H1 (cell line): ENCODE measurements around the gene NEMF.

Experiments
- POLR2A ChIP-seq, 2 experiments: IDR thresholded peaks; 1 replicate in 1 of 2; 2 replicates in 1 of 2; pipeline ENCODE4 v1.6.1; 2011; ENCODE audit warnings: low read depth in 2 of 2, low read length in 2 of 2, mild to moderate bottlenecking in 2 of 2; ENCODE audit errors: control extremely low read depth in 1 of 2
- POLR2AphosphoS5 ChIP-seq: IDR thresholded peaks from 2 replicates; pipeline ENCODE4 v1.6.1; 2011; ENCODE audit warnings: low read depth, low read length
- RAD21 ChIP-seq, 2 experiments: IDR thresholded peaks in 1 of 2; conservative IDR thresholded peaks in 1 of 2; 2 replicates each; pipeline ENCODE4 v1.6.1; 2011; ENCODE audit warnings: low read depth in 2 of 2, low read length in 2 of 2, improper control_type of control experiment in 1 of 2, inconsistent platforms in 1 of 2, mild to moderate bottlenecking in 1 of 2, moderate library complexity in 1 of 2
- RFX5 ChIP-seq: IDR thresholded peaks from 2 replicates; pipeline ENCODE4 v1.6.1; 2011; ENCODE audit warnings: low read depth, low read length, improper control_type of control experiment, borderline replicate concordance
- SP2 ChIP-seq: IDR thresholded peaks from 2 replicates; pipeline ENCODE4 v1.6.1; 2012; ENCODE audit warnings: mild to moderate bottlenecking, low read length, inconsistent platforms
- SP4 ChIP-seq: IDR thresholded peaks from 2 replicates; pipeline ENCODE4 v1.6.1; 2012; ENCODE audit warnings: low read length, inconsistent platforms
- TAF1 ChIP-seq: IDR thresholded peaks from 2 replicates; pipeline ENCODE4 v1.6.1; 2011; ENCODE audit warnings: mild to moderate bottlenecking, low read depth, low read length
- TF ChIP-seq, protein P1 (sequence below), 3 experiments: IDR thresholded peaks; 1 replicate in 2 of 3; 2 replicates in 1 of 3; pipeline versions ENCODE4 v1.5.1 to v1.6.1; 2011; ENCODE audit warnings: low read length in 3 of 3, mild to moderate bottlenecking in 3 of 3, inconsistent platforms in 2 of 3, low read depth in 1 of 3, moderate library complexity in 1 of 3; ENCODE audit not compliant: insufficient read depth in 1 of 3; ENCODE audit errors: control extremely low read depth in 1 of 3

DNA sequence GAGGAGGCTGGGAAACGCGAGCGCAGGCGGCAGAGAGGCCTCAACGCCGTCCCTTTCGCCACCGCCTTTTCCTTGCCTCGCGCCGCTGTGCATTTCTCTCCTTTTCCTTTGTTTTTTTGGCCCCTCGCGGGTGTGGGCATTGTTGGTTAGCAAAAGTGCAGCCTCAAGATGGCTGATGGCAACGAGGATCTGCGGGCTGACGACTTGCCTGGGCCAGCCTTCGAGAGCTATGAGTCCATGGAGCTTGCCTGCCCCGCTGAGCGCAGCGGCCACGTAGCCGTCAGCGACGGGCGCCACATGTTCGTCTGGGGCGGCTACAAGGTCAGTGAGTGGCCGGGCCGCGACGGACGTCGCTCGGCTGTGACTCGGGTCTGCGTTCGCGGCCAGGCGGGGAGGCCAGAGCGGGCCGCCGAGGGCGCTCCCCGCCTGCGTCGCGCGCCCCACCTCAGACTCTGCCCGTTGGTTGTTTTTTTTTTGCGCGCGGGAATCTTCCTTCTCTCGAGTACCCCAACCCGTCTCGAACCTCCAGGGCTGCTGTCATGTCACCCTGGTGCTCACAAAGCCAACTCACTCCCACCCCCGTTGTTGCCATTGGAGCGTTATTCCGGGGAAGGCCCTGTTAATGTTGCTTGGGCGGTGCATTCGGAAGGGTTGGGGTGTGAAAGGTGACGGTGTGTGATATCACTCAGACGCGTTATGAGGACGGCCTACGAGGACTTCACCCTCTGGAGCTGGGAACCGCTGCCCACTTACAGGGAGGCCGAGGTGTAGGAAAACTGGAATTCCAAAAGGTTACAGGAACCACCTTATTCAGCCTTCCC, 84.1 kb downstream of the NEMF start:
- TF ChIP-seq RFX5 (no peak), POLR2A (IDR thresholded peaks at IDR 0.05; ENCODE audit: control extremely low read depth in 1 of 2, low read depth in 2 of 2, low read length in 2 of 2) (peak; percentile 16 to 86; a peak in 1 of 3 replicates), POLR2AphosphoS5 (peak; percentile 38), SP2 (no peak), RAD21 (IDR thresholded peaks at IDR 0.05 in 1 of 2, conservative IDR thresholded peaks at IDR 0.05 in 1 of 2; ENCODE audit: low read depth in 2 of 2, low read length in 2 of 2) (no peak), SP4 (no peak), TAF1 (peak; percentile 61)
- TF ChIP-seq, protein P1, sequence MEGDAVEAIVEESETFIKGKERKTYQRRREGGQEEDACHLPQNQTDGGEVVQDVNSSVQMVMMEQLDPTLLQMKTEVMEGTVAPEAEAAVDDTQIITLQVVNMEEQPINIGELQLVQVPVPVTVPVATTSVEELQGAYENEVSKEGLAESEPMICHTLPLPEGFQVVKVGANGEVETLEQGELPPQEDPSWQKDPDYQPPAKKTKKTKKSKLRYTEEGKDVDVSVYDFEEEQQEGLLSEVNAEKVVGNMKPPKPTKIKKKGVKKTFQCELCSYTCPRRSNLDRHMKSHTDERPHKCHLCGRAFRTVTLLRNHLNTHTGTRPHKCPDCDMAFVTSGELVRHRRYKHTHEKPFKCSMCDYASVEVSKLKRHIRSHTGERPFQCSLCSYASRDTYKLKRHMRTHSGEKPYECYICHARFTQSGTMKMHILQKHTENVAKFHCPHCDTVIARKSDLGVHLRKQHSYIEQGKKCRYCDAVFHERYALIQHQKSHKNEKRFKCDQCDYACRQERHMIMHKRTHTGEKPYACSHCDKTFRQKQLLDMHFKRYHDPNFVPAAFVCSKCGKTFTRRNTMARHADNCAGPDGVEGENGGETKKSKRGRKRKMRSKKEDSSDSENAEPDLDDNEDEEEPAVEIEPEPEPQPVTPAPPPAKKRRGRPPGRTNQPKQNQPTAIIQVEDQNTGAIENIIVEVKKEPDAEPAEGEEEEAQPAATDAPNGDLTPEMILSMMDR (IDR thresholded peaks at IDR 0.05; ENCODE audit: control extremely low read depth in 1 of 3, insufficient read depth in 1 of 3, low read depth in 1 of 3, low read length in 3 of 3) = no peak
